Left hindlimb (tissue), 1 donor: ENCODE measurements around the gene LFNG.

Experiments used
- DNase-seq: peaks from one replicate; pipeline ENCODE4 v3.0.0-alpha.2; 2018

LFNG gene

DNA sequence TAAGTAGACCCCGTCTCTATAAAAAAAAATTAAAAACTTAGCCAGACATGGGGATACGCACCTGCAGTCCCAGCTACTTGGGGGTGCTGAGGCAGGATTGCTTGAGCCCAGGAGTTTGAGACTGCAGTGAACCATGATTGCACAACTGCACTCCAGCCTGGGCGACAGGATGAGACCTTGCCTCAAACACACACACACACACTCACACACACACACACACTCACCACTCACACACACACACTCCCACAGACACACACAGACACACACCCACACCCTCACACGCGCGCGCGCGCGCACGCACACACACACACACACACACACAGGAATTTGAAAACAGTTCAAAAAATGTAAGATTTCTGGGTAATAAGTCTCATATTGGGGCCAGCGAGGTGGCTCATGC is 34.7 kb upstream of the LFNG start:
- no peak for DNase-seq

DNA sequence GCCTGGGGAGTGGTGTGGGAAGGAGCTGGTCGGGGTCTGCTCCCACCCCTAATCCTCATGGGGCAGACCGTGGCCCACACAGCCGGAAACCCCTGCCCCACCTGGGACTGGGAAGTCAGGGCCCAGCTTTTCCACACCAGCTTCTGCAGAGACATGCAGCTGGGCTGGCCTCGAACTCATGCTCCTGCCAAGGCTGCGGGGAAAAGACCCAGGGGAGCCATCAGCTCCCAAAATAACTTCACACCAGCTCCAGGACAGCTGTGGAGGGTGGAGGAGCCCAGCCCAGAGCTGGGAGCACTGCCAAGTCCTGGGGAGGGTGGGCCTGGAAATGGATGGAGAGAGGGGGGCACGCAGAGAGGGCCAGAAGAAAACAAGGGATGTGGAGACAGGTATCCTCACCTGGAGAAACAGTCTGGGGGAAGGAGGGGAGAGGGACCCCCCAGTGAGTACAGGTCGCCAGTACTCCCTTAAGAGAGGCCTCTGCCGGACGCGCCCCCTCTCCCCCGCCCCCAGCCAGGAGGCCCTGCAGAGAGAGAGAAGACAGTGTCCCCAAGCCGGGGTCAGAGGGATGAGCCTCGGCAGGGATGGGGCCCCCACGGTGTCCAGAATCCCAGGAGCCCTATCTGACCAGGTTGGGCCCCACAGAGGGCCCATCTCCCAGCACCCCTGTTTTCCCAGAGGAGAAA is 31.8 kb upstream of the LFNG start:
- DNase-seq: peak; percentile 89

DNA sequence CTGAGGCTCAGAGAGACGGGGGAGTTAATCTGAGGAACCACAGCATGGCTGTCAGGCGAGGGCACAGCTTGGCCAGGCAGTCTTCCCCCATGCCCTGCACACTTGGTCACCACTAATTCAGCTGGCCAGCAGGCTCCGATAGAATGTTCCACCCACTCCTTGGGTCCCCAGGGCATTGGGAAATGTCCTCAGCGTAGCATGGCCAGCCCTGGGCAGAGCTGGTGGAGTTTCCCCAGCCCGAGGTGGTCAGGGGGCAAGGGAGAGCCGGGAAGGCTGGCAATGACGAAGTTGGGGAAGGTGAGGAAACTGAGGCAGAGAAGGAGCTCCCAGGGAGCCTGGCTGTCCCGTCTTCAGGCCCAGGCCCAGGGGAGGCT is 31.3 kb upstream of the LFNG start:
- DNase-seq: peak; percentile 46

DNA sequence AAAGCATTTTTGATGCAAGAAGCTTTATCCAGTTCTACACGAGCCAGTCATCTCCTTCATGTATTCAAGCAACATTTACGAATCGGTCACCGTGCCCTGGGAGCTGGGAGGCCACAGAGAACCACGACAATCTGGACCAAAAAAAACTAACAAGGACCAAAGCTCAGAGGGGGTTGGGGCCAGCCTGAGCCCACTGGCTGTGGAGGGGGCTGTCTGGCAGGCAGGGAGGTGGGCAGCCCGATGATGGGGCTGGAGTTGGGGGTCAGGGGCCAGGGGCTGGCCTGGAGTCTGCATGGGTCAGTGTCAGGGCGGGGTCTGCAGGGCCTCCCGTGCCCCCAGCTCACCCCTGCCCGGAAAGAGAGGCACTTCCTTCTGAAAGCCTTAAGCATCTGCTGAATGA is 30.9 kb upstream of the LFNG start:
- DNase-seq: no peak

DNA sequence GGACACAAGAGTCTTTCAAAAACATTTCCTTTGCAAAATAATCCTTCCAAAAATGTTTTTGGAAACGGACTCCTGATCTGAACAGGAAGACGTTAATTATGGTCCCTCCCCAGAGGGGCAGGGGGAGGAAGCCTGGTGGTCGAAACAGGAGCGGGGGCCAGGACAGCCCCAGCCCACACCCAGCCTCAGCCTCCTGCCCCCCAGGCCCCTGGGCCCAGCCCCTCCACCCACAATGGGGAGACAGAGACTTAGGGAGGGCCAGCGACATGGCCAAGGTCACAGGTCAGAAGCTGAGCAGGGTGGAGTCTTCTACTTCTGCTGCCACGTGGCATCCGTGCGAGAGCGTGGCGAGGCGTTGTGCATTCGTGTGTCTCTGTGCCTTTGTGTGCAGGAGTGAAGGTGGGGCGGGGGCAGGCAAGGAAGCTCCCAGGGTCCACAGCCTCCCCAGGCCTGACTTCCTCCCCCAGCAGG is 29.4 kb upstream of the LFNG start:
- peak; percentile 55 for DNase-seq

DNA sequence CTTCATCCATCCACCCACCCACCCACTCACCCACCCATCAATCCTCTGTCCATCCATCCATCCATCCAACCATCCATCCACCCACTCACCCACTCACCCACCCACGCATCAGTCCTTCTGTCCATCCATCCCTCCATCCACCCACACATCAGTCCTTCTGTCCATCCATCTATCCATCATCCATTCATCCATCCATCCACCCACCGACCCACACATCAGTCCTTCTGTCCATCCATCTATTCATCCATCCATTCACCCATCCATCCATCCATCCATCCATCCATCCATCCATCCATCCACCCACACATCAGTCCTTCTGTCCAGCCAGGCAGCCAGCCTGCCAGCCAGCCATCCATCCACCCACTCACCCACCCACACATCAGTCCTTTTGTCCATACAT is 27.5 kb upstream of the LFNG start:
- DNase-seq: no peak

DNA sequence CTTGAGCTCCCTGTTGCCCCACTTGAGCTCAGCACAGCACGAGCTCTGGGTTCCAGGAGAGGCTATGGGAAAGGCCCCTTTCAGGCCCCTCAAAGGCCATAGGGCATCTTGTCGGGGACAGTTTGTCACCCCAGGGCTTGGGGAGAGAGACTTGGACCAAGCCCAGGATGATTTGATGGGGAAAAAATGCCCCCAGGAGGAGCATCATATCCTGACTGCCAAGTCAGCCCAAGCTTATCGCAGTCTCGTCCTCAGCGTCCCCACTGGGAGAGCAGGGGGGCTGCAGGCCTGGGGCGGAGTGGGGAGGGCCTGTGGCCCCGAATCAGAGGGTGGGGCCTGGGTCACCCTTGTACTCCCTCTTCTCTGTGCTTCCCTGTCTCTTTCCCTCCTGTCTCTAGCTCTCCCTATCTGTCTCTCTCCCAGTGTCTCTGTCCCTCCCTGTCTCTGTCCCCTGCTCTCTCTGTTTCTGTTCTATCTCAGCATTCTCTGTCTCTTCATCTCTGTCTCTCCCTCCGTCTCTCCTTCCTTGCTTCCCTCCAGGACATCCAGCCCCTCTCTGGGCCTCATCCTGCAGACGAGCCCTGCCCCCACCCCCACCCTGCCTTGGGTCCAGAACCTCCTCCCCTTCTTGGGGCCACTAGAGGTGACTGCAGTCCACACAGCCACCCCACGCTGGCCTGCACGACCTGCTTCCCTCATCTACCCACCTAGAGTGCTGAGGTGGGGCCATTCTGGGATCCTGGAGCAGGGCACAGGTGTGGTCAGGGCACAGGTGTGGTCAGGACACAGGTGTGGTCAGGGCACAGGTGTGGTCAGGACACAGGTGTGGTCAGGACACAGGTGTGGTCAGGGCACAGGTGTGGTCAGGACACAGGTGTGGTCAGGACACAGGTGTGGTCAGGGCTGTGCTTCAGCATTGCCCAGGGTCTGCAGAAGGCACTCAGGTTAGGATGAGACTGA is 26.1 kb upstream of the LFNG start:
- DNase-seq: no peak

DNA sequence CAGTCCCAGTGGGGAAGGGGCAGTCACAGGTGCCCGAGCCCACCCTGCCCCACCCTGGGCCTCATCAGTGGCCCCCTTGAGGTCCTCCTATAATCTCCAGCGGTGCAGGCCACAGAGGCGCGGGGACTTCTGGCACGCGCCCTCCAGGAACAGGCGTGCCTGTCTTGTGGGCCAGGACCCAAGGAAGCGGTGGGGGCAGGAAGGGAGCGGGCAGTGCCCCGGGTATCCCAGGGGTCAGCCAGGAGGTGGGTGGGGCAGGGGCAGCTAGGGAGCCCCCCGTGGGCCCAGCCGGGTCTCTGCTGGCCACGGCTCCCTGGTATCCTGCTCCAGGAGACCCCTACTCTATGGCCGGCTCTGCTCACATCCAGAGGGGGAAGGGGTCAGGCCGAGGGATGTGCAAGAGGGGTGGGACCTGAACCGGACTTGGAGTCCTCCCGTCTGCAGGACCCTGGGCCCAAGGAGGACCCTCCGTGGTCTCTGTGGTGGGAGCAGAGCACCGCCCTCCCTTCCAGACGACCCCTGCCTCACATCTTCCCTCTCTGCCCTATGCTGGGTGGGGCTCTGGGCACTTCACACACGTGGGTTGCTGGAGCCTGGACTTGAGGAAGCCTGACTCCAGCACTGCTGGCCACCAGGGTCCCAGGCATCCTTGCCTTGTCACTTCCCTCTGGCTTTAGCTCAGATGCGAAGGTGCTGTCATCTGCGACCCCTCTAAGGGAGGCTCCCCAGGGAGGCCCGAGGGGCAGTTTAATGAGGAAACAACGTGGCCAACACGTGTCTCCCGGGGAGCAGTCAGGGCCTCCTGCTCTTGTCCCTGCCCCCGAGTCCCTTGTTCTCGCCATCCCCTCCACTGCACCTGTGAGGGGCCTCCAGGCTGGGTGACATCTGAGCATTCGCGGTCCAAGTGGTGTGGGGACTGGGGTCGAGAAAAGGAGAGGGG is 25.1 kb upstream of the LFNG start:
- peak; percentile 34 for DNase-seq

DNA sequence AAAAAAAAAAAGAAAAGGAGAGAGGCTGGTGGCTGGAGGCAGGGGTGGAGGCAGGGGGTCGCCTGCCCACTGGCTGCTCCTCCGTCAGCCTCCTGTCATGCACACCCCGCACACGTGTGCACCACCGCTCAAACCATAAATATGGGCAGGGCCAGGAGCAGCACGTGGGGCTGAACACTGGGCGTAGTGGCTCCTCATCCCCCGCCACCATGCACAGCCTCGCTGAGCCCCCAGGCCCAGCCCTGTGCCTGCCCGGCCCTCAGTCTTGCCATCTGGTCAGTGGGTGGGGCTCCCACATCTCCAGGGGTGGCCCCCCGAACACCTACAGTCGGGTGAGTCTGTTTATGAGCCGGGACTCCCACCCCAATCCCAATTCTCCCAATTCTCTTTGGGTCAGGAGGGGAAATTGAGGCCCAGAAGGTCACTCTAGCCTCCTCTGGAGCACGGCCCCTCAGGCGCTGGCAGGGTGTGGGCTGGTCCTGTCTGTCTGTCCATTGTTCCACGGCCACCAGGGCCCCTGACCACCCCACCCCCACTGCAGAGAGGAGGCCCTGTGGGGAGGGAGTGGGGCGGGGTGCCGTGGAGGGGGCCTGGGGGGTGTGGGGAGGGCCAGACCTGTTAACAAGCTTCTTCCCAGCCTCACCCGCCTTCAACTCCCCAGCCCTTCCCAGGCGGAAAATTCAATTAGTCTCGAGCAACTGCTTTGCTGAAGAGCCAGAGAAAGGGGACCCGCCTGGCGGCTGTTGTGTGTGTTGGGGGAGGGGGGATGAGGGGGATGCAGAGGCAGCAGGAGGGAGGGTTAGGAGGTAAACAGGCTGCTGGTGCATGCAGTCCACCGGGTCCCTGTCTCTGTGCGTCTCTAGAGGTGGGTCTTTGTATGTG is 23.9 kb upstream of the LFNG start:
- DNase-seq: peak; percentile 72

DNA sequence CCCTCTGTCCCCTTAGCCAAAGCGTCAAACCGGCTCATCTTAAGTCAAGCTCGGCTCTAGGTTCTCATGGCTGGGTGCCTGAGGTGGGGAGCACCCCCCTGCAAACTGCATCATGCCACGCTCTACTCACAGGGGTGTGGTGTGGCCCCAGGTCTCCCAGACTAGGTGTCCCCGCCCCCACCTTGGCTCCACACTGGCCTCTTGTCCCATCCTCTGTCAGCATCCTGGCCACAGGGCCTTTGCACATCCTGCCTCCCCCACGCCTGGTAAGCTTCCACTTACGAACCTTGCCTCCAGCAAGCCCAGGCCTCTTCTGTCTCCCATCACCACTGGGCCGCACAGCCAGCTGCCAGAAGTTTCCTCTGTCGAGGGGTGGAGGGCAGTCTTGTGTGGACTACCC is 23.2 kb upstream of the LFNG start:
- DNase-seq: peak; percentile 25

DNA sequence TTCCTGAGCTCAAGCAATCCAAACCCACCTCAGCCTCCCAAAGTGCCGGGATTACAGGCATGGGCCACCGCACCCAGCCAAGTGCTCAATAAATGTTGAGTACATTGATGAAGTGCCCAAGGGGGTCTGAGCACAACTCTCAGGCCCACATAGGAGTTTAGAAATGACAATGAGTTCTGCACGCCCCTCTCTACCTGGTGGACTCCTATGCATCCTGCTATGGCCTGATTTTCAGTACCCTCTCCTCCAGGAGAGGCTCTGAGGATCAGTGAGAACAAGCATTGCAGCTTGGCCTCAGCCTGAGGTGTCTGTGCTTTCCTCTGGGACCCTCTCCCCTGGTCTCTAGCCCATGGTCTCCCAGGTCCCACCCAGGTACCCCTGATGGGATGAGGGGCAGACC is 22.5 kb upstream of the LFNG start:
- DNase-seq: no peak

DNA sequence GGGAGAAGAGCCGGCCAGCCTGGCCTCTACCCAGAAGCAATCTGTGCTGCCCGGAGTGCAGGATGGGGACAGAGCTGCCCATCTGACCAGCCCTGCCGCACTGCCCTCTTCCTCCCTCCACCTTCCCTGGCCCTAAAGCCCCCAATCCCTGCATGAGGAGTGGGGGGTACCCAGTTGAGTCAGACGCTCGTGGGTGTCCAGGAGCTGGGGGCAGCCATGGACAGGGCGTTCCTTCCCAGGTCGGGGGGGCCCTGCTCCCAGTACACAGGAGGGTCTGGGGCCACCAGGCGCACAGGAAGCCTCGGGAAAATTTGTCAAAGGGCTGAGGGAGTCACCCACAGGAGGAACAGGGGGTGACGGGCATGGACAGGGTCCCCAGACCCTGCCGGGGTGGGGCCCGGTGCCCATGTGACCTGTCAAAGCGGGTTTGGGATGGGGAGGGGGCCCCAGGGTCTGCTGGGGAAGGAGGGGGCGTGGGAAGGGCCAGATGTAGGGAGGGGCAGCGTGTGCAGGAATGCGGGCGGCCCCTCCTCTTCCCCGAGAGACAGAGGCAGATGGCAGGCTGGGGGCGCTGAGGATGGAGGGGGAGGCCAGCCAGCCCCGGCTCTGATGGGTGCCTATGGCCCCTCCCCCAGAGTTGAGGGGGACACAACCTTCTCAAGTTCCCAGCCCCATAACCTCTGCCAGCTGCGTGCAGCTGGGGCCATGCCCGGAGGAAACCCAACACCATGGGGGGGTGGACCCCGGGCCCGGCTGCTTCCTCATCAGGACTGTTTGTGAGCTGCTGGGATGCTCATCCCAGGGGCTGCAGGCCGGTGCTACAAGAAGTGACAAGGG is 21.9 kb upstream of the LFNG start:
- DNase-seq: peak; percentile 83

DNA sequence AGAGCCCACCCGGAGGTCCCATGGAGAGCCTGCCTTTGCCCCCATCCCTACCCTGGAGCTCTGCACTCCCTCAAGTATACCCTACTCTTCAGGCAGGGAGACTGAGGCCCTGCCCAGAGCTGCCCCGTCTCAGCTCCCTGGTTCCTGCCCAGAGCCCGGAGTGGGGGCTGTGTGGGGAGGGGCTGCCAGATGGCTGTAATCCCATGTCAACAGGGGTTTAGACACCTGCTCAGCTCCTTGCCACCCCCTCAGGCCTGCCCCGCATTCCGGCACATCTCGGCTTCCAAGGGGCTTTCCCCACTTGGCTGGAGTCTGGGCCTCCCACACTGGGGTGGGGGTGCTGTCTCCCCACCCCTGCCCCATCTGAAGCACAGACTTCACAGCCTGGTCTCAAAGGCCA is 20.9 kb upstream of the LFNG start:
- DNase-seq: no peak

DNA sequence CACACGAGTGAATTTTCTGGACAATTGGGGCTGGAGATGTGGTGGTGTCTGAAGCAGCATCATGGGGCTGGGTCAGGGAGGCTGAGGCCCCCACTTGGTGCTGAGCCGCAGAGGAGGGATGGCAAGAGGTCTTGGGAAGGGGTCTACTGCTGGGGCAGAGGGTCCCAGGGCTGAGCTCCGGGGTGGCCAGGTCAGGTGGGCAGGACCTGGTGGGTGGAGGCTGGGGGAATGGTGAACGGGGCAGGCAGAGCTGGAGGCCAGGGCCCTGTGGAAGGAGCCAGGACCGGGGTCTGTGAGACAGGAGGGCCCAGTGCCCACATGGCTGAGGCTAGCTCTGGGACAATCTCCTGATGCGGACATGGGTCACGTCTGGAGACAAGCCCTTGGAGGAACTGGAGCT is 20.4 kb upstream of the LFNG start:
- DNase-seq: no peak

DNA sequence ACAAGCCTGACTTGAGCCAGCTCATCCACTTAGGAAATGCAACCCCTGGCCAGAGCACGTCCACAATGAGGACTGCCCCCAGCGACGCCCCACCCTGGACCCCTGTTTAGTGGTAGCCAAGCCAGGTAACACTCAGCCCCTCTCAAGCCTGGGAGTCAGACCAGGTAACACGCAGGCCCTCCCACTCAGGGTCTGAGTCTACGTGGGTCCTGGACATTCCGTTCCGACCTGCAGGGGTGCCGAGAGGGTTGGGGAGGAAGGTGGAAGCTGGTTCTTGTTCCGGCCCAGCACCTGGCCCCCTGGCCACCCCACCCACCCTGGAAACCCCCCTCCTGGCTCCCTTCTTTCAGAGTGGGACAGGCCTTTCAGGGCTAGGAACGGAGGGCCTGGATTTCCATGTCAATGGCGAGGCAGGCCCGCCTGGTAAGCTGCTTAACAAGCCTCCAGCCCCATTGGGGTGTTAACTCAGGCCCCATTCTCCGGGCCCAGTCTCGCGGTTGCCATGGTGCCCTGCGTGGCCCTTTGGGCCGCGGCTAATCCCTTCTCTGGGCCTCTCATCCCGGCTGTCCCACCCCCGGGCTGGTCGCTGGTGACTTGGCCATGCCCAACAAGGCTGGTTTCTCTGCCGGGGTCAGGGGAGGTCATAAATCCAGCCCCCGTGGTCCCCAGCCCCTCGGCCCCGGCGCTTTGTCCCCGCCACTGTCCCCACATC is 19.7 kb upstream of the LFNG start:
- no peak for DNase-seq

DNA sequence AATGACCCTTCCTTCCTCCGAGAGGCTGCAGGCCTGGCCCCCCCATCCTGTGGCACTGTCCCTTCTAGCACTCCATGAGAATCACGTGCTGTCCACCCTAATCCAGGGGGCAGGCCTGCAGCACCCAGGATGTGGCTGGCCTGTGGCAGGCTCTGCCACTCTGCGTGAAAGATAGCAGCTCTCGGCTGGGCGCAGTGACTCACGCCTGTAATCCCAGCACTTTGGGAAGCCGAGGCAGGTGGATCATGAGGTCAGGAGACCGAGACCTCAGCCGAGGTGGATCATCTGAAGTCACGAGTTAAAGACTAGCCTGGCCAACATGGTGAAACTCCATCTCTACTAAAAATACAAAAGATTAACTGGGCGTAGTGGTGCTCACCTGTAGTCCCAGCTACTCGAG is 18.9 kb upstream of the LFNG start:
- no peak for DNase-seq

DNA sequence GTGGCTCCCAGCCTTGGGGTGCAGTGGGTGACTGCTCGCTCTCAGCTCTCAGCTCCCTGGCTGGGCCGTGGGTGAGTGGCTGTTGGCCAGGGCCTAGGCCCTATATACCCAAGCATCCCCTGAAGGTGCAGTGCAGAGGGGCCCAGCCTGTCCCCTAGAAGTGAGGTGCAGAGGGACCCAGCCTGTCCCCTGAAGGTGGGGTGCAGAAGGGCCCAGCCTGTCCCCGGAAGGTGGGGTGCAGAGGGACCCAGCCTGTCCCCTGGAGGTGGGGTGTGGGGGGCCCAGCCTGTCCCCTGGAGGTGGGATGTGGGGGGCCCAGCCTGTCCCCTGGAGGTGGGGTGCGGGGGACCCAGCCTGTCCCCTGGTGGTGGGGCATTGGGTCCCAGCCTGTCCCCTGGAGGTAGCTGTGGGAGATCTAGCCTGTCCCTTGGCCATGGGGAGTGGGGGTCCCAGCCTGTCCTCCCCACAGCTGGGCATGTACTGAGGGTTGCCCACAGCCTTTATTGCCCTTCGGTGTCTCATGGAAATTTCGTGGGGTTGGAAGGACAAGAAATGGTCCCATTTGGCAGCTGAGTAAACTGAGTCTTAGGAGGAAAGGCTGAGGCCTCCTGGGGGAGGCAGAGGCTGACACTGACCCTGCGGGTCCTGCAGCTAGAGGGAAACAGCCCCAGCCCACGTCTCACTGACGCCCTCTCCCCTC is 17.5 kb upstream of the LFNG start:
- DNase-seq: no peak

DNA sequence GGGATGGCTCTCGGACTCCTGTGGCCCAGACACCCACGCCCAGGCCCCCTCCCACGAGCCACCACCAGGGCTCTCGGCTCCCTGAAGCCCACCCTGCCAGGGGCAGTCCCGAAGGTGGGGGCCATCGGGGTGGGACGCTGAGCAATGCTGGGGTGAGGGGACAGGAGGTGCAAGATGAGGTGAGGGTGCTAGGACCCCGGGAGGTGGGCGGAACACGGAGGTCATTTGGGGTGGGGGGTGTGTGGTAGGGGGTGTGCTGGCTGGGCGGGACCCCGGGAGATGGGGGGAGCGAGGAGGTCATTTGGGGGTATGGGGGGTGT is 17.0 kb upstream of the LFNG start:
- DNase-seq: no peak

DNA sequence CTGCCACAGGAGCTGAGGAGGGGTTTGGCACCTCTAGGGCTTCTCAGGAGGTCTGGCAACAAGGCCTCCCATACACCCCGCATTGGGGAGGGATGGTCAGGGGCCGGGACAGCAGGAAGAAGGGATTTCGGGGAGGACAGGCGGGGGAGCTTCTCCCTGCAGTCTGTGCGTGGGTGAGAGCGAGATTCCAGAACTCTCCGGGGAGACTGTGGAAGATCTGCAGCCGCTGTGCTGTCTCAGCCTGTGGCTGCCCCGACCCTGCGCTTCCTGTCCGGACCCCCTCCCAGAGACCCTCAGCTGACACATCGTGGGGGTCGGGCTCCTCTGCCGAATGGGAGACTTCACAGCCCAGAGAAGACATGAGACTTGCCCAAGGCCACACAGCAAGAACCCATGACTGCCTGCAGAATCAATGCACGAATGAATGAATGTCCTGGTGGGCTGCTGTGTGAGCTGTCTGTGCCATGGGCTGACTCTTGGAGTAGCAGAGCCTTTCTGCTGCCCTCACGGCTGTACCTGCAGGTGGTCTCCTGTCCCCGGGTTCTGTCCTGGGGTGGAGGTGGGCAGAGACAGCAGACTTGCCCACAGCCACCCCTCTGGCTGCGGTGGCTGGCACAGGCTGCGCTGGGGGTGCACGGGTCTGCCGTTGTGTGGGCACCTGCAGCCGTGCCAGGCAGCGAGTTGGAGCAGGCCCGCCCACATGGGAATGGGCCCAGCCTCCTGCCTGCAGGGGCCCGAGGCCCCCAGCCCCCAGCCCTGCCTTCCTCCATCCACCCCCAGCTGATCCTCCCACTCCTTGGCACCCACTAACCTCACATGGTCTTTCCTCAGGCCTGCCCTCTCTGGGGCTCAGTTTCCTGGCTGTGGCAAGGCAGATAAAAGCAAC is 16.3 kb upstream of the LFNG start:
- no peak for DNase-seq
